K562 (cell line): ENCODE results near the gene CHURC1. TPM values are rescaled to one million over a fixed set of nuclear protein-coding genes. Genes with fewer than 3 reads are reported as not detected.
A peak's percentile ranks its signal among the peaks of the same experiment; 100 is the strongest.
"Not testable (repeated sequence)": the region's sequence is repeated elsewhere in the genome, so short reads cannot be mapped to it uniquely, and the experiment has no call there.

Source experiments
- ATAC-seq: fragments of 200-7000 bp; cut with Tn5 transposase; 3 replicates; pipeline ENCODE4 v1.9.1; 2020; ENCODE audit warnings: moderate library complexity
- BruUV-seq: library from RNA; stranded (reverse); fragments of 400-500 nt; replicated peaks from 2 replicates; lab custom pipeline; 2021; lab: Mats Ljungman, UMichigan
- CTCF ChIA-PET: fragments of 300-600 bp; formaldehyde crosslinking; extraction: SDS; loops from one replicate; lab custom pipeline; 2021; ENCODE audit warnings: low intra/inter-chr PET ratio; lab: Yijun Ruan, JAX
- POLR2A ChIA-PET: fragments of 300-600, 350-650 bp; sonication (Branson Sonifier 250); formaldehyde crosslinking; extraction: SDS; loops from one replicate; lab custom pipeline; 2021; ENCODE audit warnings: antibody characterized with exemption, inconsistent platforms; lab: Yijun Ruan, JAX
- DNase-seq, 4 experiments: peaks; one replicate each; pipeline versions ENCODE4 v3.0.0 to v3.0.0-alpha.2; 2011 to 2018; ENCODE audit warnings: low spot score in 3 of 4, mixed read lengths in 3 of 4; ENCODE audit errors: extremely low read depth in 1 of 4
- FAIRE-seq: peaks from 2 replicates; lab custom pipeline; 2011; peaks lifted over from hg19 to GRCh38; lab: Jason Lieb, UNC
- H2AFZ ChIP-seq: 2 replicates; pipeline ENCODE4 v1.6.0; 2011; ENCODE audit warnings: low read depth, low read length, control low read depth, inconsistent platforms
- H3K27ac ChIP-seq: fragments of 200-600 bp; 3 replicates; pipeline ENCODE4 v1.8.0; 2011; ENCODE audit warnings: low read depth, mild to moderate bottlenecking, control low read depth, inconsistent platforms, low read length, moderate library complexity, mixed read lengths; ENCODE audit errors: extremely low read depth
- H3K27me3 ChIP-seq, 2 experiments: fragments of 300-600 bp in 1 of 2; 2 replicates in 1 of 2; 3 replicates in 1 of 2; pipeline versions ENCODE4 v1.6.0 to v1.8.0; 2011; ENCODE audit warnings: inconsistent platforms in 2 of 2, low read length in 2 of 2, mild to moderate bottlenecking in 1 of 2, mixed read lengths in 1 of 2, moderate library complexity in 1 of 2; ENCODE audit not compliant: control insufficient read depth in 2 of 2, insufficient read depth in 2 of 2
- H3K36me3 ChIP-seq: fragments of 300-600 bp; 3 replicates; pipeline ENCODE4 v1.8.0; 2011; ENCODE audit warnings: mild to moderate bottlenecking, low read length, inconsistent platforms; ENCODE audit not compliant: control insufficient read depth, insufficient read depth
- H3K4me1 ChIP-seq, 2 experiments: fragments of 200-600 bp in 1 of 2; replicated peaks in 1 of 2; 2 replicates in 1 of 2; 3 replicates in 1 of 2; pipeline versions ENCODE4 v1.5.1 to v1.8.0; 2011; ENCODE audit warnings: inconsistent platforms in 2 of 2, low read length in 2 of 2, mild to moderate bottlenecking in 1 of 2, mixed read lengths in 1 of 2, moderate library complexity in 1 of 2; ENCODE audit not compliant: control insufficient read depth in 2 of 2, insufficient read depth in 2 of 2
- H3K4me2 ChIP-seq: 2 replicates; pipeline ENCODE4 v1.6.1; 2011; ENCODE audit warnings: low read length, control low read depth, inconsistent platforms, mixed read lengths; ENCODE audit not compliant: insufficient read depth
- H3K4me3 ChIP-seq: fragments of 200-600 bp; sonication (generic), shearing (Covaris generic); 2 replicates; pipeline ENCODE4 v1.5.1; 2016; ENCODE audit warnings: control low read depth, inconsistent platforms
- H3K79me2 ChIP-seq: fragments of 200-600 bp; 3 replicates; pipeline ENCODE4 v1.8.0; 2011; ENCODE audit warnings: low read length, inconsistent platforms; ENCODE audit not compliant: control insufficient read depth, insufficient read depth
- H3K9ac ChIP-seq, 2 experiments: 2 replicates each; pipeline versions ENCODE4 v1.6.0 to v1.6.1; 2011; ENCODE audit warnings: low read depth in 2 of 2, low read length in 2 of 2, control low read depth in 1 of 2, inconsistent platforms in 1 of 2, mild to moderate bottlenecking in 1 of 2, mixed read lengths in 1 of 2; ENCODE audit not compliant: insufficient read depth in 1 of 2
- H3K9me1 ChIP-seq: one replicate; pipeline ENCODE4 v1.6.0; 2011; ENCODE audit warnings: inconsistent platforms, mild to moderate bottlenecking, low read length, moderate library complexity; ENCODE audit not compliant: control insufficient read depth, insufficient read depth
- H3K9me3 ChIP-seq: replicated peaks from 2 replicates; pipeline ENCODE4 v1.5.1; 2011; ENCODE audit warnings: low read depth, low read length, inconsistent platforms; ENCODE audit not compliant: control insufficient read depth, insufficient read depth
- H4K20me1 ChIP-seq: replicated peaks from 2 replicates; pipeline ENCODE4 v1.6.1; 2011; ENCODE audit warnings: low read length, inconsistent platforms, mixed read lengths; ENCODE audit not compliant: control insufficient read depth, insufficient read depth
- BCOR ChIP-seq: fragments of 450-650 bp; IDR thresholded peaks from 2 replicates; pipeline ENCODE4 v1.6.1; 2016
- MYC ChIP-seq, 2 experiments: fragments of 250-450 bp in 1 of 2; sonication (Bioruptor Pico) in 1 of 2; IDR thresholded peaks; 2 replicates each; pipeline versions ENCODE4 v1.5.1 to v1.6.1; 2012 to 2021; ENCODE audit warnings: low read depth in 2 of 2, borderline replicate concordance in 1 of 2, improper control_type of control experiment in 1 of 2, low read length in 1 of 2, mild to moderate bottlenecking in 1 of 2, moderate library complexity in 1 of 2
- SMARCA5 ChIP-seq: fragments of 450-650 bp; IDR thresholded peaks from 2 replicates; pipeline ENCODE4 v1.6.1; 2016
- TEAD4 ChIP-seq, 2 experiments: sonication (generic) in 1 of 2; formaldehyde crosslinking in 1 of 2; IDR thresholded peaks; 2 replicates each; pipeline versions ENCODE4 v1.6.1 to v1.8.0; 2012 to 2022; ENCODE audit warnings: borderline replicate concordance in 1 of 2, inconsistent platforms in 1 of 2, low read length in 1 of 2, mild to moderate bottlenecking in 1 of 2, missing genetic modification reagents in 1 of 2
- ZNF146 ChIP-seq: IDR thresholded peaks from one replicate; pipeline ENCODE4 v1.6.1; 2018; ENCODE audit warnings: missing compliant biosample characterization; ENCODE audit not compliant: unreplicated experiment
- WGBS: fragments of 100-300 bp; shearing (Covaris generic); methylation state at CpG from one replicate; pipeline ENCODE4 v1.1.6; 2016; ENCODE audit warnings: low coverage, mixed read lengths; ENCODE audit not compliant: insufficient coverage; ENCODE audit errors: missing lambda C conversion rate; 5-methylcytosine and 5-hydroxymethylcytosine counted together
- in situ Hi-C: fragments of 300-500 bp; cut with MboI; formaldehyde crosslinking; loops from 4 replicates; pipeline ENCODE4 v1.15.0; 2018; ENCODE audit warnings: inconsistent platforms, mixed read lengths
- intact Hi-C: fragments of 100-400 bp; cut with micrococcal nuclease; formaldehyde crosslinking; loops from 2 replicates; pipeline ENCODE4 v1.14.2; 2022
- polyA plus RNA-seq, 8 experiments: library from polyadenylated mRNA; depleted of rRNA in 4 of 8; stranded (reverse) in 5 of 8; unstranded in 3 of 8; fragments of >200 nt; fragmentation: Nextera tagmentation in 2 of 8; fragmentation: Illumina TruSeq in 1 of 8; extraction: Ambion mirVana in 2 of 8; extraction: Trizol in 1 of 8; gene quantifications; 2 replicates each; pipeline versions ENCODE4 v1.2.1 to v1.2.3, GENCODE V29; 2011 to 2014; ENCODE audit warnings: inconsistent platforms in 1 of 8, missing spikeins in 1 of 8
- total RNA-seq, 7 experiments: library from RNA; depleted of rRNA in 6 of 7; stranded (reverse); fragments of >200 nt in 6 of 7; fragmentation: Illumina TruSeq in 2 of 7; extraction: Trizol in 2 of 7; gene quantifications; 2 replicates each; pipeline versions ENCODE4 v1.2.1 to v1.2.3, GENCODE V29; 2011 to 2021; ENCODE audit warnings: low replicate concordance in 1 of 7

CHURC1 gene
- total and polyA plus RNA-seq, 9 of the 15 experiments (the other 6 are each of a cell fraction or from before 2014, with no cell fraction given): 27.3 to 239 (median 45.6) TPM

DNA sequence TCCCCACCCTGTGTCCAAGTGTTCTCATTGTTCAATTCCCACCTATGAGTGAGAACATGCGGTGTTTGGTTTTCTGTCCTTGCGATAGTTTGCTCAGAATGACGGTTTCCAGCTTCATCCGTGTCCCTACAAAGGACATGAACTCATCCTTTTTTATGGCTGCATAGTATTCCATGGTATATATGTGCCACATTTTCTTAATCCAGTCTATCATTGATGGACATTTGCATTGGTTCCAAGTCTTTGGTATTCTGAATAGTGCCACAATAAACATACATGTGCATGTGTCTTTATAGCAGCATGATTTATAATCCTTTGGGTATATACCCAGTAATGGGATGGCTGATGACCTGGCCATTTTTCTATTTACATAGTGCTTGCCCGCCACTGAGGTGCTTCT lies 778 bp upstream of the CHURC1 start:
- H3K9me1 ChIP-seq, H4K20me1 ChIP-seq, H3K27me3 ChIP-seq, in situ Hi-C loops, intact Hi-C loops: not testable (repeated sequence)
- peak overlapping the region; percentile 85 for H2AFZ ChIP-seq
- TF ChIP-seq BCOR: peak; percentile 62
- peak; percentile 73 for TF ChIP-seq ZNF146 (CRISPR knock-in tag)
- TF ChIP-seq SMARCA5: 0 out of 2 replicates have a peak, but pooled peaks have one; percentile 14
- TF ChIP-seq, all 486 proteins: peak for 3; not testable (repeated sequence) for 483
- H3K9ac ChIP-seq, H3K27ac ChIP-seq, BruUV-seq, H3K36me3 ChIP-seq, DNase-seq, H3K4me3 ChIP-seq, H3K4me2 ChIP-seq, H3K9me3 ChIP-seq, H3K4me1 ChIP-seq, CTCF ChIA-PET, FAIRE-seq, ATAC-seq: not testable (repeated sequence)
- POLR2A ChIA-PET: interaction anchor here (1.0 to 2.1 kb wide), 4 partner anchors 11 to 210 kb away, joined by 3 to 10 read pairs (median 6); partner anchors contain the start of gene PLEKHG3
- H3K79me2 ChIP-seq: peaks cover 26% of the 10 kb centered on the region
- 23% methylated on average over 4 of the region's 5 CpGs for WGBS

DNA sequence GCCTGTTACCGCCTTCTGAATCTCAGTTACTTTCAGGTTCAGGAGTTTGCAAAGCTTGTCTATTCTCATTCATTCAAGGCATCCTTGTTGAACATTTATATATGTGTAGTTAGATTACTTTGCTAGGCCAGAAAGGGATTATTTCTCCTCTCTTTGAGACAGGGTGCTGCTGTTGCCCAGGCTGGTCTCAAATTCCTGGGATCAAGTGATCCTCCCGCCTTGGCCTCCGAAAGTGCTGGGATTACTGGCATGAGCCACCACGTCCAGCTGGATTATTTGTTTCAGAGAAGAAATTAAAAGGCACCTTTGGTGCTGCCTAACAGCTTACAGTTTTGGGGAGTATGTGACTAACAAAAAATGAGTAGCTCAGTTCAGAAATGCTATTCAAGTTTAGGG lies 772 bp downstream of the CHURC1 start:
- intact Hi-C loops (no loop called here), in situ Hi-C loops (no loop called here)
- Histone ChIP-seq H3K9me1 (no peaks in the 10 kb centered on the region), H3K36me3 (peaks cover 10% of the 10 kb centered on the region; the same call in 2 of the 3 replicates), H2AFZ (peak overlapping the region; percentile 85), H3K4me3 (peak overlapping the region; percentile 78), H3K9ac (peak overlapping the region; percentile 87 to 100; a peak in 3 of 4 replicates), H3K4me1 (peaks cover 0 to 3% of the 10 kb centered on the region in 2 experiments; a peak in 2 of 5 replicates), H3K9me3 (no peaks in the 10 kb centered on the region; the same call in 1 of the 2 replicates), H3K79me2 (peaks cover 29% of the 10 kb centered on the region), H4K20me1 (no peaks in the 10 kb centered on the region), H3K4me2 (peak overlapping the region; percentile 82), H3K27ac (peak overlapping the region; percentile 86), H3K27me3 (no peaks in the 10 kb centered on the region)
- TSS peak; percentile 68 for BruUV-seq
- no peak for DNase-seq
- TF ChIP-seq MYC (IDR thresholded peaks at IDR 0.05; ENCODE audit: low read depth, low read length) (no peak), MYC (CRISPR knock-in tag; IDR thresholded peaks at IDR 0.05; ENCODE audit: borderline replicate concordance, low read depth) (no peak), TEAD4 (IDR thresholded peaks at IDR 0.05; ENCODE audit: low read length) (no peak), TEAD4 (CRISPR knock-in tag; IDR thresholded peaks at IDR 0.05; ENCODE audit: borderline replicate concordance) (no peak)
- no peak for FAIRE-seq
- no peak for ATAC-seq
- 8% methylated on average over 4 of the region's 4 CpGs for WGBS
- CTCF ChIA-PET: no interaction called here
- POLR2A ChIA-PET: interaction anchor here (0.6 to 2.1 kb wide), 8 partner anchors 10 to 1293 kb away, joined by 3 to 10 read pairs (median 4); partner anchors contain the start of gene PLEKHG3
